Gastrocnemius medialis (tissue), 4 donors: ENCODE data around the gene PSMB2.

Experiments used
- CTCF ChIP-seq, 5 experiments: fragments of 450-650 bp in 3 of 5; fragments of 200-600 bp in 2 of 5; sonication (generic) in 2 of 5; IDR thresholded peaks in 4 of 5; conservative IDR thresholded peaks in 1 of 5; 1 replicate in 4 of 5; 2 replicates in 1 of 5; pipeline ENCODE4 v1.5.1; 2016 to 2019; ENCODE audit warnings: antibody characterized with exemption in 5 of 5, mild to moderate bottlenecking in 3 of 5, moderate library complexity in 3 of 5
- POLR2A ChIP-seq, 2 donors: fragments of 450-650 bp; IDR thresholded peaks; one replicate each; pipeline ENCODE4 v1.6.1; 2017; ENCODE audit warnings: antibody characterized with exemption in 2 of 2, mild to moderate bottlenecking in 2 of 2, moderate library complexity in 2 of 2

- TF ChIP-seq CTCF (IDR thresholded peaks at IDR 0.05 in 4 of 5, conservative IDR thresholded peaks at IDR 0.05 in 1 of 5) (no peak), POLR2A (IDR thresholded peaks at IDR 0.05) (no peak)
Measured at GRCh38 chr1:35564884-35565741, 76.2 kb downstream of the PSMB2 start.
